GM12878 (cell line): Measurements from ENCODE around the gene TRABD2B. TPM values are rescaled to one million over a fixed set of nuclear protein-coding genes. Genes with fewer than 3 reads are reported as not detected.

Experiments
- ATAC-seq: fragments of 200-7000 bp; cut with Tn5 transposase; 3 replicates; pipeline ENCODE4 v1.9.1; 2020; ENCODE audit warnings: mild to moderate bottlenecking, moderate library complexity
- BruUV-seq: library from RNA; stranded (reverse); fragments of 400-500 nt; replicated peaks from 2 replicates; lab custom pipeline; 2021; lab: Mats Ljungman, UMichigan
- CTCF ChIA-PET: fragments of 300-600 bp; sonication (Branson Sonifier 250); formaldehyde crosslinking; extraction: SDS; loops from one replicate; lab custom pipeline; 2021; ENCODE audit warnings: inconsistent platforms; lab: Yijun Ruan, JAX
- POLR2A ChIA-PET: fragments of 350-600 bp; formaldehyde crosslinking; extraction: SDS; loops from one replicate; lab custom pipeline; 2021; ENCODE audit warnings: inconsistent platforms; lab: Charles Lee
- RAD21 ChIA-PET: fragments of 300-600 bp; sonication (Branson Sonifier 250); formaldehyde crosslinking; loops from one replicate; lab custom pipeline; 2023; ENCODE audit warnings: antibody characterized with exemption; ENCODE audit not compliant: unreplicated experiment; lab: Charles Lee
- SMC1A ChIA-PET: fragments of 300-600 bp; sonication (Branson Sonifier 250); formaldehyde crosslinking; loops from one replicate; lab custom pipeline; 2023; ENCODE audit not compliant: unreplicated experiment, uncharacterized antibody; lab: Charles Lee
- DNase-seq: peaks from one replicate; pipeline ENCODE4 v3.0.0-alpha.2; 2011; ENCODE audit warnings: low read depth, low spot score
- FAIRE-seq: peaks from 3 replicates; lab custom pipeline; 2011; peaks lifted over from hg19 to GRCh38; lab: Jason Lieb, UNC
- H2AFZ ChIP-seq: 2 replicates; pipeline ENCODE4 v1.6.0; 2011; ENCODE audit warnings: low read depth, low read length, control low read depth; ENCODE audit not compliant: control insufficient read depth
- H3K27ac ChIP-seq: 2 replicates; pipeline ENCODE4 v1.5.1; 2011; ENCODE audit warnings: control low read depth; ENCODE audit not compliant: control insufficient read depth, insufficient read depth
- H3K27me3 ChIP-seq, 2 experiments: replicated peaks in 1 of 2; 2 replicates each; pipeline versions ENCODE4 v1.6.0 to v1.6.1; 2011; ENCODE audit warnings: low read length in 1 of 2; ENCODE audit not compliant: control insufficient read depth in 2 of 2, insufficient read depth in 2 of 2
- H3K36me3 ChIP-seq, 2 experiments: 2 replicates each; pipeline ENCODE4 v1.5.1; 2011; ENCODE audit warnings: low read length in 1 of 2; ENCODE audit not compliant: control insufficient read depth in 2 of 2, insufficient read depth in 2 of 2
- H3K4me1 ChIP-seq: 2 replicates; pipeline ENCODE4 v1.6.1; 2011; ENCODE audit warnings: mild to moderate bottlenecking, low read length, moderate library complexity, mixed read lengths; ENCODE audit not compliant: control insufficient read depth, insufficient read depth
- H3K4me2 ChIP-seq: 2 replicates; pipeline ENCODE4 v1.6.0; 2011; ENCODE audit warnings: control low read depth; ENCODE audit not compliant: control insufficient read depth, insufficient read depth
- H3K4me3 ChIP-seq: fragments of 200-600 bp; sonication (generic); 2 replicates; pipeline ENCODE4 v1.5.1; 2016
- H3K79me2 ChIP-seq: 2 replicates; pipeline ENCODE4 v1.6.0; 2011; ENCODE audit warnings: low read length; ENCODE audit not compliant: control insufficient read depth, insufficient read depth
- H3K9ac ChIP-seq: 2 replicates; pipeline ENCODE4 v1.8.0; 2011; ENCODE audit warnings: low read length, control low read depth, mixed read lengths; ENCODE audit not compliant: control insufficient read depth, insufficient read depth
- H3K9me3 ChIP-seq: replicated peaks from 3 replicates; pipeline ENCODE4 v1.5.1; 2011; ENCODE audit warnings: mild to moderate bottlenecking, low read length; ENCODE audit not compliant: control insufficient read depth, insufficient read depth
- H4K20me1 ChIP-seq: 2 replicates; pipeline ENCODE4 v1.6.0; 2011; ENCODE audit not compliant: control insufficient read depth, insufficient read depth
- ATF7 ChIP-seq: fragments of 450-650 bp; IDR thresholded peaks from 2 replicates; pipeline ENCODE4 v1.6.1; 2016; ENCODE audit warnings: low read depth, mild to moderate bottlenecking
- TAF1 ChIP-seq: IDR thresholded peaks from 2 replicates; pipeline ENCODE4 v1.6.1; 2011; ENCODE audit warnings: mild to moderate bottlenecking, low read depth, low read length, borderline replicate concordance
- ZNF24 ChIP-seq: fragments of 450-650 bp; IDR thresholded peaks from 2 replicates; pipeline ENCODE4 v1.6.1; 2017; ENCODE audit warnings: antibody characterized with exemption, mild to moderate bottlenecking
- ZNF592 ChIP-seq: fragments of 450-650 bp; IDR thresholded peaks from 2 replicates; pipeline ENCODE4 v1.6.1; 2017; ENCODE audit warnings: mild to moderate bottlenecking, moderate library complexity
- WGBS: methylation state at CpG from one replicate; pipeline ENCODE4 v1.1.6; 2016; ENCODE audit warnings: low lambda C conversion rate; ENCODE audit not compliant: insufficient replicate concordance, insufficient coverage; ENCODE audit errors: missing lambda C conversion rate; 5-methylcytosine and 5-hydroxymethylcytosine counted together
- in situ Hi-C: fragments of 300-500 bp; cut with MboI; formaldehyde crosslinking; loops from 9 replicates; pipeline ENCODE4 v1.14.3; 2018; ENCODE audit warnings: mixed read lengths
- intact Hi-C: fragments of 100-400 bp; cut with micrococcal nuclease; formaldehyde crosslinking; loops from one replicate; pipeline ENCODE4 v1.14.2; 2022; ENCODE audit not compliant: unreplicated experiment
- polyA plus RNA-seq, 11 experiments: library from polyadenylated mRNA; depleted of rRNA in 4 of 11; unstranded in 6 of 11; stranded (reverse) in 5 of 11; fragments of >200 nt; fragmentation: Nextera tagmentation in 4 of 11; fragmentation: Illumina TruSeq in 1 of 11; extraction: Ambion mirVana in 4 of 11; extraction: Trizol in 1 of 11; gene quantifications; 1 replicate in 1 of 11; 2 replicates in 10 of 11; pipeline versions ENCODE4 v1.2.1 to v1.2.3, GENCODE V29; 2011 to 2016; ENCODE audit warnings: inconsistent platforms in 2 of 11, missing spikeins in 2 of 11, low read depth in 1 of 11
- total RNA-seq, 4 experiments: library from RNA; depleted of rRNA in 3 of 4; stranded (reverse); fragments of >200 nt in 3 of 4; fragmentation: Illumina TruSeq in 1 of 4; extraction: Trizol in 1 of 4; gene quantifications; 2 replicates each; pipeline versions ENCODE4 v1.2.1 to v1.2.3, GENCODE V29; 2013 to 2021
- TF ChIP-seq, protein P1 (sequence below): fragments of 450-650 bp; IDR thresholded peaks from 2 replicates; pipeline ENCODE4 v1.6.1; 2018; ENCODE audit warnings: mild to moderate bottlenecking, low read depth, moderate library complexity; ENCODE audit not compliant: partially characterized antibody

Gene TRABD2B
- total and polyA plus RNA-seq, 10 of the 15 experiments (the other 5 are each of a cell fraction or from before 2014, with no cell fraction given): not detected

GRCh38 chr1:47712596-47713299 is 284.4 kb downstream of the TRABD2B start:
- no peak overlapping the region for H2AFZ ChIP-seq
- H3K4me1 ChIP-seq: no peaks in the 10 kb centered on the region
- H3K4me2 ChIP-seq: no peak overlapping the region
- DNase-seq (no peak), ATAC-seq (no peak), FAIRE-seq (no peak)
- in situ Hi-C loops: loop anchor here (5.0 kb wide), 2 partner anchors 280 to 325 kb away; no protein-coding TSS in a partner anchor
- H4K20me1 ChIP-seq: no peaks in the 10 kb centered on the region; the same call in 1 of the 2 replicates
- ChIA-PET POLR2A (no interaction called here), RAD21 (no interaction called here), SMC1A (no interaction called here), CTCF (interaction anchor here (0.9 to 1.2 kb wide), 2 partner anchors 13 to 279 kb away, joined by 3 to 5 read pairs; no protein-coding TSS in a partner anchor)
- no peak overlapping the region for H3K4me3 ChIP-seq
- H3K9me3 ChIP-seq: no peaks in the 10 kb centered on the region
- H3K9ac ChIP-seq: no peak overlapping the region
- no TSS peak for BruUV-seq
- peaks cover 10% of the 10 kb centered on the region in 2 experiments; a peak in 3 of 4 replicates for H3K27me3 ChIP-seq
- intact Hi-C loops: loop anchor here (5.0 to 10.0 kb wide), 2 partner anchors 188 to 520 kb away; partner anchors contain the start of gene PDZK1IP1
- no peaks in the 10 kb centered on the region for H3K79me2 ChIP-seq
- no peak for TF ChIP-seq ZNF592
- TF ChIP-seq ZNF24: 0 out of 2 replicates have a peak, but pooled peaks have one; percentile 70
- TF ChIP-seq, protein P1, sequence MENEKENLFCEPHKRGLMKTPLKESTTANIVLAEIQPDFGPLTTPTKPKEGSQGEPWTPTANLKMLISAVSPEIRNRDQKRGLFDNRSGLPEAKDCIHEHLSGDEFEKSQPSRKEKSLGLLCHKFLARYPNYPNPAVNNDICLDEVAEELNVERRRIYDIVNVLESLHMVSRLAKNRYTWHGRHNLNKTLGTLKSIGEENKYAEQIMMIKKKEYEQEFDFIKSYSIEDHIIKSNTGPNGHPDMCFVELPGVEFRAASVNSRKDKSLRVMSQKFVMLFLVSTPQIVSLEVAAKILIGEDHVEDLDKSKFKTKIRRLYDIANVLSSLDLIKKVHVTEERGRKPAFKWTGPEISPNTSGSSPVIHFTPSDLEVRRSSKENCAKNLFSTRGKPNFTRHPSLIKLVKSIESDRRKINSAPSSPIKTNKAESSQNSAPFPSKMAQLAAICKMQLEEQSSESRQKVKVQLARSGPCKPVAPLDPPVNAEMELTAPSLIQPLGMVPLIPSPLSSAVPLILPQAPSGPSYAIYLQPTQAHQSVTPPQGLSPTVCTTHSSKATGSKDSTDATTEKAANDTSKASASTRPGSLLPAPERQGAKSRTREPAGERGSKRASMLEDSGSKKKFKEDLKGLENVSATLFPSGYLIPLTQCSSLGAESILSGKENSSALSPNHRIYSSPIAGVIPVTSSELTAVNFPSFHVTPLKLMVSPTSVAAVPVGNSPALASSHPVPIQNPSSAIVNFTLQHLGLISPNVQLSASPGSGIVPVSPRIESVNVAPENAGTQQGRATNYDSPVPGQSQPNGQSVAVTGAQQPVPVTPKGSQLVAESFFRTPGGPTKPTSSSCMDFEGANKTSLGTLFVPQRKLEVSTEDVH: no peak
- TF ChIP-seq ATF7: no peak
- no peak for TF ChIP-seq TAF1
- no peaks in the 10 kb centered on the region for H3K36me3 ChIP-seq
- H3K27ac ChIP-seq: no peak overlapping the region
- WGBS: 41% methylated on average over 16 of the region's 16 CpGs
